Uterus (tissue), 4 donors: ENCODE results near the gene THBD. TPM values are rescaled to one million over a fixed set of nuclear protein-coding genes. Genes with fewer than 3 reads are reported as not detected.

Experiments
- DNase-seq, 2 donors: peaks; one replicate each; pipeline ENCODE4 v3.0.0-alpha.2; 2019 to 2020
- H3K27ac ChIP-seq, 2 donors: fragments of 200-600 bp; sonication (generic); 1 replicate in 1 of 2; 2 replicates in 1 of 2; pipeline ENCODE4 v1.5.1; 2016 to 2018
- H3K27me3 ChIP-seq, 2 donors: fragments of 200-600 bp; sonication (generic); one replicate each; pipeline ENCODE4 v1.5.1; 2018 to 2019; ENCODE audit warnings: control low read depth in 1 of 2
- H3K36me3 ChIP-seq, 2 donors: fragments of 200-600 bp; sonication (generic); one replicate each; pipeline ENCODE4 v1.5.1; 2019; ENCODE audit warnings: control low read depth in 1 of 2
- H3K4me1 ChIP-seq, 2 donors: fragments of 200-600 bp; sonication (generic); one replicate each; pipeline ENCODE4 v1.5.1; 2018 to 2019; ENCODE audit warnings: control low read depth in 1 of 2
- H3K4me3 ChIP-seq, 2 donors: fragments of 200-600 bp; sonication (generic); 1 replicate in 1 of 2; 2 replicates in 1 of 2; pipeline ENCODE4 v1.5.1; 2018 to 2019; ENCODE audit warnings: mild to moderate bottlenecking in 1 of 2
- H3K9me3 ChIP-seq, 2 donors: fragments of 200-600 bp; sonication (generic); one replicate each; pipeline ENCODE4 v1.5.1; 2019; ENCODE audit warnings: control low read depth in 1 of 2
- CTCF ChIP-seq, 4 experiments: fragments of 200-600 bp in 2 of 4; fragments of 450-650 bp in 2 of 4; sonication (generic) in 2 of 4; IDR thresholded peaks; one replicate each; pipeline ENCODE4 v1.5.1; 2016 to 2019; ENCODE audit warnings: antibody characterized with exemption in 4 of 4, mild to moderate bottlenecking in 2 of 4, moderate library complexity in 1 of 4
- POLR2A ChIP-seq, 2 donors: fragments of 450-650 bp; IDR thresholded peaks; one replicate each; pipeline ENCODE4 v1.6.1; 2016; ENCODE audit warnings: antibody characterized with exemption in 2 of 2, mild to moderate bottlenecking in 1 of 2, moderate library complexity in 1 of 2
- intact Hi-C: fragments of 100-400 bp; cut with DNase I; formaldehyde crosslinking; loops from one replicate; pipeline ENCODE4 v1.15.1; 2023; ENCODE audit warnings: low total_unique reads
- total RNA-seq, 4 donors: library from RNA; depleted of rRNA in 3 of 4; stranded (reverse); fragments of >200 nt in 3 of 4; gene quantifications; one replicate each; pipeline versions ENCODE4 v1.1.0 to v1.2.4, GENCODE V29; 2014 to 2023
- donor health status: DM: yes; HTN: yes; CAD: no.

THBD gene
- total RNA-seq, 4 donors from 2014 or later: 8.6 to 42.6 (median 28.4) TPM

GRCh38 chr20:23002276-23002675, 47.2 kb downstream of the THBD start:
- no peak for DNase-seq
- H3K36me3 ChIP-seq: no peaks in the 10 kb centered on the region
- intact Hi-C loops: no loop called here
- H3K27ac ChIP-seq: no peak overlapping the region
- H3K27me3 ChIP-seq: no peaks in the 10 kb centered on the region
- H3K9me3 ChIP-seq: no peaks in the 10 kb centered on the region
- no peak for TF ChIP-seq CTCF (IDR thresholded peaks at IDR 0.05)
- TF ChIP-seq POLR2A (IDR thresholded peaks at IDR 0.05): no peak
- no peak overlapping the region for H3K4me3 ChIP-seq
- H3K4me1 ChIP-seq: no peaks in the 10 kb centered on the region

GRCh38 chr20:23000232-23000947, 49.1 kb downstream of the THBD start:
- Histone ChIP-seq H3K4me1 (no peaks in the 10 kb centered on the region), H3K27me3 (no peaks in the 10 kb centered on the region), H3K27ac (no peak overlapping the region), H3K9me3 (no peaks in the 10 kb centered on the region), H3K36me3 (no peaks in the 10 kb centered on the region), H3K4me3 (no peak overlapping the region)
- no peak for DNase-seq
- TF ChIP-seq POLR2A (IDR thresholded peaks at IDR 0.05) (no peak), CTCF (IDR thresholded peaks at IDR 0.05) (no peak)
- intact Hi-C loops: no loop called here

- H3K36me3 ChIP-seq: no peaks in the 10 kb centered on the region
- intact Hi-C loops: no loop called here
- no peaks in the 10 kb centered on the region for H3K4me1 ChIP-seq
- no peaks in the 10 kb centered on the region for H3K27me3 ChIP-seq
- TF ChIP-seq CTCF (IDR thresholded peaks at IDR 0.05) (no peak), POLR2A (IDR thresholded peaks at IDR 0.05) (no peak)
- H3K4me3 ChIP-seq: no peak overlapping the region
- no peaks in the 10 kb centered on the region for H3K9me3 ChIP-seq
- H3K27ac ChIP-seq: no peak overlapping the region
- no peak for DNase-seq
These were observed 49.7 kb downstream of the THBD start for GRCh38 chr20:22999756-23000155.

- Histone ChIP-seq H3K36me3 (no peaks in the 10 kb centered on the region), H3K4me1 (no peaks in the 10 kb centered on the region), H3K9me3 (no peaks in the 10 kb centered on the region), H3K27me3 (no peaks in the 10 kb centered on the region), H3K4me3 (no peak overlapping the region), H3K27ac (no peak overlapping the region)
- intact Hi-C loops: no loop called here
- DNase-seq: no peak
- no peak for TF ChIP-seq CTCF (IDR thresholded peaks at IDR 0.05)
- TF ChIP-seq POLR2A (IDR thresholded peaks at IDR 0.05): no peak
These were observed 51.0 kb downstream of the THBD start for GRCh38 chr20:22998476-22998875.

- Histone ChIP-seq H3K27ac (no peak overlapping the region), H3K9me3 (no peaks in the 10 kb centered on the region), H3K27me3 (no peaks in the 10 kb centered on the region), H3K36me3 (no peaks in the 10 kb centered on the region), H3K4me1 (no peaks in the 10 kb centered on the region), H3K4me3 (no peak overlapping the region)
- no peak for DNase-seq
- TF ChIP-seq POLR2A (IDR thresholded peaks at IDR 0.05) (no peak), CTCF (IDR thresholded peaks at IDR 0.05) (no peak)
- intact Hi-C loops: no loop called here
These were observed 53.5 kb downstream of the THBD start for GRCh38 chr20:22995923-22996322.

Other genes starting within 250 kb of the THBD start
- not detected for gene SSTR4, start 14.4 kb downstream of the THBD start, total RNA-seq
- 100 to 1,000 TPM in 1 of 4 donors, 10 to 100 TPM in 3; 49.1 to 100 (median 76.4) TPM for gene CD93, start 36.7 kb upstream of the THBD start, total RNA-seq